ENCODE results near the gene DNAH6.
A peak's percentile ranks its signal among the peaks of the same experiment; 100 is the strongest.

Gene DNAH6

DNA sequence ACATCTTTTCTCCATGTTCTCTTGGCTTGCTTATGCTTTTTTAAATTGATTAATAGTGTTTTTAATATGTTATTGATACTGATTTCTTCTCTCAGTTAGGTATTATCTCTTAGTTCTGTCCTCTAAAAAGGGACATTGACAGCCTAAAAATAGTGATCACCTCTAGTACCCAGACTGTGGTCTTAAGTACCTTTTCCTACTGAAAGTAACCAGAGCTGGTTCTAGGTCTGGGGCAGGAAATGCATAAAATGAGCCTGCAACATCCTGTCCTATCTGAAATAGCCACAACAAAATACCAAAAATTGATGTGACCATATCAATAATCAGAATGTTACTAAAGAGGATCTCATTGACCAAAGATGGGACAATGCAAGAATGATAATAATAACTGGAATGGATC is 113.3 kb downstream of the DNAH6 start:
- DNase-seq (ENCODE audit: low read depth) = no peak
- TF ChIP-seq, protein P1, sequence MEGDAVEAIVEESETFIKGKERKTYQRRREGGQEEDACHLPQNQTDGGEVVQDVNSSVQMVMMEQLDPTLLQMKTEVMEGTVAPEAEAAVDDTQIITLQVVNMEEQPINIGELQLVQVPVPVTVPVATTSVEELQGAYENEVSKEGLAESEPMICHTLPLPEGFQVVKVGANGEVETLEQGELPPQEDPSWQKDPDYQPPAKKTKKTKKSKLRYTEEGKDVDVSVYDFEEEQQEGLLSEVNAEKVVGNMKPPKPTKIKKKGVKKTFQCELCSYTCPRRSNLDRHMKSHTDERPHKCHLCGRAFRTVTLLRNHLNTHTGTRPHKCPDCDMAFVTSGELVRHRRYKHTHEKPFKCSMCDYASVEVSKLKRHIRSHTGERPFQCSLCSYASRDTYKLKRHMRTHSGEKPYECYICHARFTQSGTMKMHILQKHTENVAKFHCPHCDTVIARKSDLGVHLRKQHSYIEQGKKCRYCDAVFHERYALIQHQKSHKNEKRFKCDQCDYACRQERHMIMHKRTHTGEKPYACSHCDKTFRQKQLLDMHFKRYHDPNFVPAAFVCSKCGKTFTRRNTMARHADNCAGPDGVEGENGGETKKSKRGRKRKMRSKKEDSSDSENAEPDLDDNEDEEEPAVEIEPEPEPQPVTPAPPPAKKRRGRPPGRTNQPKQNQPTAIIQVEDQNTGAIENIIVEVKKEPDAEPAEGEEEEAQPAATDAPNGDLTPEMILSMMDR (IDR thresholded peaks at IDR 0.05; ENCODE audit: low read length, missing control alignments) = no peak
- H3K4me3 ChIP-seq (replicated peaks; ENCODE audit: low read depth, low read length) = no peak overlapping the region

DNA sequence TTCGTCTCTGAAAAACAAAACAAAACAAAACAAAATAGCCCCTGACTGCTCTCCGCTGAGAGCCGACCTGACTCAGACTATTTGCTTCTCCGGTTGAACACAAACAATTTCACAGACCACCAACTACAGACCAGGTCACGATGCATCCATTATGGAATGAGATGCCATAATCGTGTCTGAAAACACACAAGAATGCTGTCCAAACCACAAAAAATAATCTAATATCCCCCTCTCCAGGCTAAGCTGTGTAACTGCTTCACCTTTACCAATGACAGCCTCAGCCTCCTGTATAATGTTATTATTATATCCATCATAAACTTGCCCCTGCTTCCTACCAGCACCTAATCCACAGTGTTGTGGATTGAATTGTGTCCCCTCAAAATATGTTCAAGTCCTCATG is 114.7 kb downstream of the DNAH6 start:
- DNase-seq (ENCODE audit: low read depth) = peak; percentile 59
- TF ChIP-seq, protein P1 (IDR thresholded peaks at IDR 0.05; ENCODE audit: low read length, missing control alignments) = peak; percentile 58
- no peak overlapping the region for H3K4me3 ChIP-seq (replicated peaks; ENCODE audit: low read depth, low read length)

DNA sequence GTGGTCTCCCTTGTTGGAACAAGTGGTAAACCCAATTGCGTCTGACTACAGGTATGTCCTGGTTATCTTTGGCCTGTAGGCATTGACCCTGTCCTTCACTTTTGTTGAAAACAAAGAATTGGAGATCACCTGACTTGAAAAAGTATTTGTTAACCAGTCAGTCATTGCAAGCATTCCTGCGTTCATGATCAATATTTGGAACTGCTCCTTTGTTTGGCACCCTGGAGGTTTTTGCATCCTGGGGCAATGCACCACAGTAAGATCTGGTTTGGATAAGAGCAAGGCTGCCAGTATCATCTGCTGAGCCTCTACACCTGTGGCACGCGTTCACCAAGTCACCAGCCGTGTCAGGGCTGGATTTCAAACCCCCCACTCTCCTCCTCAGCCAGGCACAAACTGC is 115.7 kb downstream of the DNAH6 start:
- TF ChIP-seq, protein P1 (IDR thresholded peaks at IDR 0.05; ENCODE audit: low read length, missing control alignments) = no peak
- no peak for DNase-seq (ENCODE audit: low read depth)
- H3K4me3 ChIP-seq (replicated peaks; ENCODE audit: low read depth, low read length) = no peak overlapping the region

DNA sequence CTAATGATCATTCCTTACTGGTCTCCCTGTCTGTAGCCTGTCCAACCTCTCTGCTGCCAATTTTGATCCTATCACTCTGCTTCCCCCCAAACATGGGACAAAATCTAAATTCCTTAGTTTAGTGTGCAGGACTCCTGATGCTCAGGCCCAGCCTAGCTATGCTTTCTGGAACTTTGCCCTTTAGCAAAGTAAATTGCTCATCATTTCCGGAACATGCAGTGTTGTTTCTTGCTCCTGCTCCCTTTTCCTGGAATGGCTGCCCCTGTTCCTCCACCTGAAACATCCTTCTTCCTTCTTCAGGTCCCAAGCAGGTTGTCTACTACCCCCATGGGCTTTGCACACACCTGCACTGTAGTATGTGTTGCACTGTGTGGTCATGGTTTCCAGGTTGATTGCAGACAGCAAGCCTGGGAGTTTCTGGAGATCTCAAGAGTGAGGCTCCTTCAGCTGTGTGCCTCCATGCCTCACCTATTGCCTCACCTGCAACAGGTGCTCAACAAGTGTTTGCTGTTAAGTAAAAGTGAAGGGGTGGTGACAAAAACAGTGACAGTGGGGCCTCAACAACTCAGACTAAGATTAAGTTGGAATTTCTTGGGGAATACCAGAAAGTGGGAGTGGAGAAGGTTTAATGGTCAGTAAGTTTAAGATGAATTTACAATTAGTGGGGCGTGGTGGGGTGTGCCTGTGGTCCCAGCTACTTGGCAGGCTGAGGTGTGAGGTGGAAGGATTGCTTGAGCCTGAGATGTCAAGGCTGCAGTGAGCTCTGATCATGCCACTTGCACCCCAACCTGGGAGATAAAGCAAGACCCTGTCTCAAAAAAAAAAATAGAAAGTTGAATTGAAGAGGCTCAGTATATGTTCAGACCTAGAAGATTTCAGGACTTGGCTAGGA is 120.0 kb downstream of the DNAH6 start:
- no peak for DNase-seq (ENCODE audit: low read depth)
- TF ChIP-seq, protein P1 (IDR thresholded peaks at IDR 0.05; ENCODE audit: low read length, missing control alignments) = no peak

DNA sequence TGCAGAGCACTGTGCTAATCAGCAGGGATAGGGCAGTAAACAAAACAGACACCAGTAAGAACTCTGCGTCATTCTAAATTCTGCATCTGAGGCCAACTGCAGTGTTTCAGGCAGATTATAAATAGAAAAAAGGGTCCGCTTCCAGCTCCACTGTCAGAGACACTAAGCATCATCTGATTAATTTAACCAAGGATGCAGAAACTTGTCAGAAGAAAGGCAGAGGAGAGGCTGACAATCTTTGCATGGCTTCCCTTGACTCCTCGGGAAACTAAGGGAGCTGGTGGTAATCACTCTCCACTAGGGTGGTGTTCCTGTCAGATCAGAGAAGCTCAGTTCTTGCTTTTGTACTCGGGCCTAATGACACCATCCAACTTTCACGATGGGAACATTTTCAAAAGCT is 123.5 kb downstream of the DNAH6 start:
- H3K4me3 ChIP-seq (replicated peaks; ENCODE audit: low read depth, low read length) = no peak overlapping the region
- TF ChIP-seq, protein P1 (IDR thresholded peaks at IDR 0.05; ENCODE audit: low read length, missing control alignments) = no peak
- no peak for DNase-seq (ENCODE audit: low read depth)

More for the DNA sequence above, 120.0 kb downstream of the DNAH6 start:
- H3K4me3 ChIP-seq (replicated peaks; ENCODE audit: low read depth, low read length) = no peak overlapping the region

DNA sequence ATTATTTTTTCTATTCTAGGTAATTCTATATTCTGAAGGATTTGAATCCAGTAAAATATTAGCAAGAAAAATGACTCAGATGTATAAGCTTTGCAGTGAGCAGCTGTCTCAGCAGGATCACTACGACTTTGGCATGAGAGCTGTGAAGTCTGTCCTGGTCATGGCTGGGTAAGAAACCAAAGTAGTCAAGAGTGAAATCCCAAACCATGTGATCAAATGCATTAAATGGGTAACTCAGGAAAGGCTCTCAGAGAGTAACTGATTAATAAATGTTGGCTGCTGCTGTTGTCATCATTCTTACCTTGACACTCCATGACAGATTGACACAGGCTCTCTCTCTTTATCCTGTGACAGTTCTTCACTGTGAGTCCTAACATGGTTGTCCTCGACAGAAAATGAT is 124.1 kb downstream of the DNAH6 start:
- no peak overlapping the region for H3K4me3 ChIP-seq (replicated peaks; ENCODE audit: low read depth, low read length)
- DNase-seq (ENCODE audit: low read depth) = no peak
- TF ChIP-seq, protein P1 (IDR thresholded peaks at IDR 0.05; ENCODE audit: low read length, missing control alignments) = no peak

DNA sequence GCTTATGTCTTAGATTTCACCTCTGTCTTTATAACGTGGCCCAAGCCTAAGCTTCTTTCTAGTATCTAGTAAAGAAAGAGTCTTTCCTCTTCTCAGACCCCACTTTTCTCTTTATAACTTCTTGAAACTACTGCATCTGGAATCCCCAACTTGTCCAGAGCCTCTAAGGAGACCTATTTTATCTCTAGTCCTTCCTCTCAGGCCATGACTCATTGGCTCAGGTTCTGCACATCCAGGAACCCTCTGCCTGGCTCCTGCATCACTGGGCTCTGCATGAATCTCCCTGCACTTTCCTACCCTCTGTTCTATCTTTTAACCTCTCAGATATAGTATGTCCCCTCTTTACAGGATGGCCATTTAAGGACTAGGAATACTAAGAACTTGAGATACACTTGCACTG is 124.7 kb downstream of the DNAH6 start:
- TF ChIP-seq, protein P1 (IDR thresholded peaks at IDR 0.05; ENCODE audit: low read length, missing control alignments) = no peak
- H3K4me3 ChIP-seq (replicated peaks; ENCODE audit: low read depth, low read length) = no peak overlapping the region
- no peak for DNase-seq (ENCODE audit: low read depth)

All from fibroblast of pulmonary artery (primary cell).